ENCODE measurements around the gene SPRYD4.
"Not testable (repeated sequence)": the region's sequence is repeated elsewhere in the genome, so short reads cannot be mapped to it uniquely, and the experiment has no call there.

GRCh38 chr12:56498126-56498902 lies 29.9 kb downstream of the SPRYD4 start:
- TF ChIP-seq EZH2 (IDR thresholded peaks at IDR 0.05; ENCODE audit: insufficient read depth, poor library complexity, severe bottlenecking); EZH2phosphoT487 (IDR thresholded peaks at IDR 0.05; ENCODE audit: insufficient read depth, low read depth): not testable (repeated sequence)
